Lung (tissue), 12 donors: ENCODE results near the gene DOK6. TPM values are rescaled to one million over a fixed set of nuclear protein-coding genes. Genes with fewer than 3 reads are reported as not detected.

Experiments used
- ATAC-seq: fragments of 200-7000 bp; cut with Tn5 transposase; one replicate; pipeline ENCODE4 v1.9.1; 2020; ENCODE audit warnings: moderate number of reproducible peaks; ENCODE audit not compliant: insufficient read depth, low FRiP score
- DNase-seq, 3 donors: peaks; one replicate each; pipeline ENCODE4 v3.0.0-alpha.2; 2013 to 2017
- H3K27ac ChIP-seq, 2 donors: one replicate each; pipeline ENCODE4 v1.5.1; 2013; ENCODE audit warnings: mild to moderate bottlenecking in 2 of 2, moderate library complexity in 2 of 2, control low read depth in 1 of 2, inconsistent platforms in 1 of 2, low read depth in 1 of 2, low read length in 1 of 2
- H3K27me3 ChIP-seq, 3 donors: one replicate each; pipeline ENCODE4 v1.5.1; 2013; ENCODE audit warnings: low read length in 2 of 3; ENCODE audit not compliant: control insufficient read depth in 3 of 3, insufficient read depth in 3 of 3
- H3K36me3 ChIP-seq, 4 donors: one replicate each; pipeline ENCODE4 v1.5.1; 2013; ENCODE audit warnings: low read length in 4 of 4, mild to moderate bottlenecking in 1 of 4, moderate library complexity in 1 of 4; ENCODE audit not compliant: control insufficient read depth in 4 of 4, insufficient read depth in 4 of 4
- H3K4me1 ChIP-seq, 5 donors: one replicate each; pipeline ENCODE4 v1.5.1; 2013; ENCODE audit warnings: low read length in 5 of 5, mild to moderate bottlenecking in 2 of 5, moderate library complexity in 1 of 5; ENCODE audit not compliant: control insufficient read depth in 5 of 5, insufficient read depth in 5 of 5
- H3K4me3 ChIP-seq: one replicate; pipeline ENCODE4 v1.5.1; 2013; ENCODE audit warnings: mild to moderate bottlenecking, control low read depth, moderate library complexity
- H3K9ac ChIP-seq, 2 donors: one replicate each; pipeline ENCODE4 v1.5.1; 2013; ENCODE audit warnings: low read length in 2 of 2, control low read depth in 1 of 2; ENCODE audit not compliant: insufficient read depth in 1 of 2
- H3K9me3 ChIP-seq, 4 donors: one replicate each; pipeline ENCODE4 v1.5.1; 2013; ENCODE audit warnings: low read length in 3 of 4, mild to moderate bottlenecking in 1 of 4, moderate library complexity in 1 of 4; ENCODE audit not compliant: control insufficient read depth in 4 of 4, insufficient read depth in 3 of 4
- WGBS, 2 donors: extraction: QIAGEN DNeasy Blood & Tissue Kit; methylation state at CpG; one replicate each; pipeline ENCODE4 v1.1.7; 2013; 5-methylcytosine and 5-hydroxymethylcytosine counted together
- polyA plus RNA-seq, 2 donors: library from polyadenylated mRNA; stranded (reverse); fragments of 200-250 nt; gene quantifications; one replicate each; pipeline ENCODE4 v1.2.1, GENCODE V29; 2013
- total RNA-seq, 2 donors: library from RNA; depleted of rRNA in 1 of 2; stranded (reverse); fragments of >200 nt in 1 of 2; gene quantifications; one replicate each; pipeline ENCODE4 v1.2.1, GENCODE V29; 2014 to 2021
- TF ChIP-seq, protein P1 (sequence below): IDR thresholded peaks from 2 replicates; pipeline ENCODE4 v1.5.1; 2012; ENCODE audit warnings: mild to moderate bottlenecking; ENCODE audit errors: control extremely low read depth, extremely low read depth
- donor health status: control.
- donor health status: control.
- donor health status: Bipolar disorder and iron deficiency.
- donor health status: healthy.
- donor health status: DM: yes; HTN: yes; CAD: no.

Gene DOK6
- total and polyA plus RNA-seq, 4 donors = 0.61 to 21.3 (median 2.7) TPM

DNA sequence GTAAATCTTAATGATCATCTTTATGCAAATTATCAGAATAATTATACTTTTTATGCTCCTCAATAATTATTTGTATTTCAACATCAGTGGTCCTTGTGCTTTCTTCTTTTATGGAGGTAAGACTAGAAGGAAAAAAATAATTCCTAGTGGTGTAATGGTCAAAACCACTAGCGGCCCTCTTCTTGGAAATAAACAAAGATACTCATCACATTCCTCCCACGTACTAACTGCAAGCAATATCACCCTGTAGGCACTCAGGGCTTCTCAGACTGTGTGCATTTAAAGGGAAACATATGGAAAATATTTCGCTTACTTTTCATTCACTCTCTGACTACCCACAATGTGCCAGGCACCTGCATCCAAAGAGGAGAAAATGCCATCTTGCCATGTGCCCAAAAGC, 263.7 kb downstream of the DOK6 start:
- H3K4me3 ChIP-seq = no peak overlapping the region
- 44 to 65% methylated on average over 3 of the region's 3 CpGs for WGBS, 2 donors
- peaks cover 0 to 11% (median 2%) of the 10 kb centered on the region in 5 donors for H3K4me1 ChIP-seq
- DNase-seq (no peak), ATAC-seq (no peak)
- no peaks in the 10 kb centered on the region for H3K36me3 ChIP-seq
- H3K9me3 ChIP-seq = no peaks in the 10 kb centered on the region
- no peak overlapping the region for H3K27ac ChIP-seq
- TF ChIP-seq, protein P1, sequence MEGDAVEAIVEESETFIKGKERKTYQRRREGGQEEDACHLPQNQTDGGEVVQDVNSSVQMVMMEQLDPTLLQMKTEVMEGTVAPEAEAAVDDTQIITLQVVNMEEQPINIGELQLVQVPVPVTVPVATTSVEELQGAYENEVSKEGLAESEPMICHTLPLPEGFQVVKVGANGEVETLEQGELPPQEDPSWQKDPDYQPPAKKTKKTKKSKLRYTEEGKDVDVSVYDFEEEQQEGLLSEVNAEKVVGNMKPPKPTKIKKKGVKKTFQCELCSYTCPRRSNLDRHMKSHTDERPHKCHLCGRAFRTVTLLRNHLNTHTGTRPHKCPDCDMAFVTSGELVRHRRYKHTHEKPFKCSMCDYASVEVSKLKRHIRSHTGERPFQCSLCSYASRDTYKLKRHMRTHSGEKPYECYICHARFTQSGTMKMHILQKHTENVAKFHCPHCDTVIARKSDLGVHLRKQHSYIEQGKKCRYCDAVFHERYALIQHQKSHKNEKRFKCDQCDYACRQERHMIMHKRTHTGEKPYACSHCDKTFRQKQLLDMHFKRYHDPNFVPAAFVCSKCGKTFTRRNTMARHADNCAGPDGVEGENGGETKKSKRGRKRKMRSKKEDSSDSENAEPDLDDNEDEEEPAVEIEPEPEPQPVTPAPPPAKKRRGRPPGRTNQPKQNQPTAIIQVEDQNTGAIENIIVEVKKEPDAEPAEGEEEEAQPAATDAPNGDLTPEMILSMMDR = no peak
- H3K9ac ChIP-seq = no peak overlapping the region
- no peaks in the 10 kb centered on the region for H3K27me3 ChIP-seq

DNA sequence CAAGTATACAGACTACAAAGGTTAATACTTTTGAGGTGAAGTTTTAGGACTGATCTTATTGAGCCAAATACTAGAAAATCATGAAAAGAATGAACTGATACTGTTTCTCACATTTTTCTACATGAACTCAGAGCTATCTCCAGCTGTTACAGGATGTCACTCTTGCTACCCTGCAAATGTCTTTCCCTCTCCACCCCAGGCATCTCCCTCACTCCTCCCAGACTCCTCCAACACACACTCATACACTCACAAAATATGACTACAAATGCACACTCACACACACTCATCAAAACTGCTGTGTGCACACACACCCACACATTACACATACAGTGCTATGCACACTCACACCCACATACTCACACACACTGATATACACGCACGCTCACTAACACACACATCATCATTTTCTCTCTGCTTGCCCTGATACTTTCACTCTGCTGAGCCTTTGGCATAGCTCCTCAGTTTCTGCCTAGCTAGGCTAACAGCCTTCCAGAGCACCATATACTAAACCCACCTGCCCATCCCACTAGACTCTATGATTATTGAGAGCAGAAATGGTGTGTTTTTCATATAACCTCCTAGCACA, 273.7 kb downstream of the DOK6 start:
- TF ChIP-seq, protein P1 = no peak
- DNase-seq (peak in 1 of 3 donors; percentile 32), ATAC-seq (no peak)
- Histone ChIP-seq H3K4me3 (no peak overlapping the region), H3K4me1 (peaks cover 0 to 6% (median 5%) of the 10 kb centered on the region in 5 donors), H3K9me3 (peaks cover 0 to 3% (median under 1%) of the 10 kb centered on the region in 4 donors), H3K36me3 (peaks cover 0 to 3% (median 0%) of the 10 kb centered on the region in 4 donors), H3K27ac (no peak overlapping the region), H3K27me3 (no peaks in the 10 kb centered on the region), H3K9ac (peak overlapping the region in 1 of 2 donors; percentile 42)
- WGBS, 2 donors = 75 to 88% methylated on average over 2 of the region's 2 CpGs

DNA sequence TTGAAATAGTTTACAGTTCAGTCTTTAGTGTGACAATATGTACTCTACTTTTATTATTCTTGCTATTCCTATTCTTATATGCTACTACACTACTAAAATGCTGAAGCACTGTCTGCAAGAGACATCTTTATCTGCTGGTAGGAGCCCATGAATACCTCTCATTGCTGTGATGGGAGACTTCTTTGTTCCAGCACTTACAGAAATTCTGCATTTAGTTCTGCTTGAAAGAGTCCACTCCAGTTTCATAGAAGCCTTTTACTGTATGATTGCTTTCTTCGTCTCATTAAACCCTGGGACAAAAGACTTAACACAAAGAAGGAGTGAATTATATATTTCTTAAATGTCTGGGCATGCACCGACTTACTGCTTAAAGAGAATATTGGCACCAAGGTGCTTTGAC, 274.3 kb downstream of the DOK6 start:
- Histone ChIP-seq H3K9me3 (peaks cover 0 to 3% (median under 1%) of the 10 kb centered on the region in 4 donors), H3K36me3 (peaks cover 0 to 3% (median 0%) of the 10 kb centered on the region in 4 donors), H3K4me1 (peaks cover 0 to 6% (median 5%) of the 10 kb centered on the region in 5 donors), H3K27me3 (no peaks in the 10 kb centered on the region), H3K27ac (no peak overlapping the region), H3K9ac (peak overlapping the region in 1 of 2 donors; percentile 42), H3K4me3 (no peak overlapping the region)
- DNase-seq (no peak), ATAC-seq (no peak)
- WGBS, 2 donors = 92 to 94% methylated on average over 2 of the region's 2 CpGs
- TF ChIP-seq, protein P1 = no peak
